Measurements from ENCODE around the gene EDIL3. TPM values are rescaled to one million over a fixed set of nuclear protein-coding genes. Genes with fewer than 3 reads are reported as not detected.

Gene EDIL3
- total and polyA plus RNA-seq, 2 of the 8 experiments (the other 6 are each of a cell fraction or from before 2014, with no cell fraction given): 14.7 to 47.2 TPM

DNA sequence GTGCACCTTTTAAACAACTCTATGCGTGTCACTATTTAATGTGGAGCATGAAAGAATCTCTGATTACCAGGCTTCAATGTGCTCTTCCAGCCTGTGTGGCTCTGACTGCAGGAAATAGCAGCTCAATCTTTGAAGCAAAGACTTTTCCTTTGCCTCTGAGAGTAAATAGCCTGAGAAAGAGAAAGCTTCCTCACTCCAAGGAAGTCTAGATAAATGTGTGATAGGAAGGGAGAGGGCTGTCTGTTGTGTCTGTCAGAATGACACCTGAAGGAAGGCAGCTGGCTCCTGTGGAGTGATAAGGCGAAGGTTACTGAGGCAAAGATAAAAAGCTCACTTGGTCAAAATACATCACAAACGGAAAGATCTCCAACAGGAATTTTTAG, 458.7 kb downstream of the EDIL3 start:
- Histone ChIP-seq H3K79me1 (ENCODE audit: low read depth, low read length) (no peaks in the 10 kb centered on the region), H4K20me1 (replicated peaks in 1 of 2; ENCODE audit: control insufficient read depth in 1 of 2, insufficient read depth in 2 of 2, low read length in 2 of 2) (no peaks in the 10 kb centered on the region), H3K23ac (ENCODE audit: insufficient read length) (no peak overlapping the region), H2AK5ac (ENCODE audit: low read depth, low read length) (no peak overlapping the region), H2BK20ac (ENCODE audit: low read length) (no peak overlapping the region), H3K9ac (replicated peaks in 1 of 4; ENCODE audit: extremely low read depth in 1 of 4, low read depth in 3 of 4, low read length in 3 of 4) (no peak overlapping the region), H4K91ac (replicated peaks; ENCODE audit: insufficient read length, low read length) (no peak overlapping the region), H2BK12ac (ENCODE audit: low read depth, low read length) (no peak overlapping the region), H4K5ac (ENCODE audit: insufficient read length, low read depth, low read length) (no peak overlapping the region), H3K4ac (replicated peaks; ENCODE audit: insufficient read length, low read depth, low read length) (no peak overlapping the region), H2AFZ (ENCODE audit: low read length) (no peak overlapping the region), H3K27me3 (replicated peaks in 1 of 4; ENCODE audit: control insufficient read depth in 3 of 4, extremely low read depth in 1 of 4, insufficient read depth in 3 of 4, low read length in 3 of 4) (no peaks in the 10 kb centered on the region), H3K9me3 (ENCODE audit: insufficient read depth in 2 of 2, low read depth in 1 of 2, low read length in 1 of 2) (peaks cover 0 to 2% of the 10 kb centered on the region in 2 experiments; a peak in 1 of 4 replicates), H3K4me3 (ENCODE audit: extremely low read depth in 1 of 4, insufficient read depth in 2 of 4, low read depth in 3 of 4, low read length in 4 of 4) (no peak overlapping the region), H3K18ac (ENCODE audit: extremely low read depth, low read length) (no peak overlapping the region), H3K14ac (ENCODE audit: insufficient read length) (no peak overlapping the region), H2BK120ac (replicated peaks; ENCODE audit: low read depth, low read length) (no peak overlapping the region), H3K36me3 (ENCODE audit: control insufficient read depth in 2 of 4, insufficient read depth in 4 of 4, low read length in 3 of 4) (no peaks in the 10 kb centered on the region), H3K4me2 (ENCODE audit: insufficient read depth in 1 of 2, low read depth in 2 of 2, low read length in 2 of 2) (no peak overlapping the region), H3K23me2 (ENCODE audit: low read depth, low read length) (no peaks in the 10 kb centered on the region), H3K27ac (ENCODE audit: low read depth, low read length) (no peak overlapping the region), H2BK5ac (ENCODE audit: low read depth, low read length) (no peak overlapping the region), H3K56ac (replicated peaks; ENCODE audit: insufficient read length, low read depth, low read length) (no peak overlapping the region), H3K4me1 (replicated peaks in 1 of 4; ENCODE audit: control insufficient read depth in 3 of 4, insufficient read depth in 4 of 4, low read length in 3 of 4) (no peaks in the 10 kb centered on the region), H4K8ac (ENCODE audit: extremely low read depth, insufficient read depth, low read length) (no peak overlapping the region), H3K79me2 (ENCODE audit: control insufficient read depth in 1 of 2, insufficient read depth in 2 of 2, low read length in 2 of 2) (no peaks in the 10 kb centered on the region), H2BK15ac (ENCODE audit: low read length) (no peak overlapping the region)
- CTCF ChIA-PET (ENCODE audit: partially characterized antibody): interaction anchor here (0.8 to 6.1 kb wide), 11 partner anchors 12 to 620 kb away, joined by 3 to 74 read pairs (median 5); partner anchors contain the start of gene HAPLN1
- WGBS, 2 experiments (ENCODE audit: extremely low coverage in 1 of 2, insufficient coverage in 1 of 2, insufficient read length in 1 of 2, insufficient replicate concordance in 2 of 2, low coverage in 1 of 2, low lambda C conversion rate in 2 of 2, missing lambda C conversion rate in 1 of 2): 80% methylated on average over 3 of the region's 3 CpGs; no CpG with 5 or more reads in 1 of the 2 experiments
- TF ChIP-seq NANOG (IDR thresholded peaks at IDR 0.05; ENCODE audit: insufficient read depth, low read depth, low read length, poor library complexity, severe bottlenecking) (no peak), CHD1 (IDR thresholded peaks at IDR 0.05; ENCODE audit: low read depth, low read length) (no peak)
- DNase-seq (ENCODE audit: low read depth in 1 of 2, low spot score in 2 of 2) (no peak), FAIRE-seq (no peak)
- POLR2A ChIA-PET (ENCODE audit: partially characterized antibody): no interaction called here

All from H1 (cell line).